Inflammatory macrophage (primary cell): Measurements from ENCODE around the gene VWA5B1.

Source experiments
- DNase-seq, 2 donors: peaks; one replicate each; pipeline ENCODE4 v3.0.0-alpha.2; 2020 to 2022

VWA5B1 gene

DNA sequence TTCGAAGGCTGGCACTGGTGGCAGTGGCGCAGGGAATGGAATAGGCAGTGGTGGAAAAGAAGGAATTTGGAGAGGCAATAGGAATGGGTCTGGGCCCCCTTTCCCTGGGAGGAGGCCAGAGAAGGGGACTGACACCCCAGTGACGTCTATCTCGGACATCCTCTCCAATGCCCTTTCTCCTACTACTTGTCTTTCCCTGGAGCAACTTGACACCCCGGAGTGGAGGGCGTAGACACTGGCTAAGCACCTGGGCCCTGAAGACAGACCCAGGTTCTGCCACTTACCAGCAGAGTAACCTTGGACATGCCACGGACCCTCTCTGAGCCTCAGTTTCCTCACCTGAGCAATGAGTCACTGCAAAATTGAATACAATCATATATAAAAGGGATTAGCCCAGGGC is 108.5 kb downstream of the VWA5B1 start:
- no peak for DNase-seq

DNA sequence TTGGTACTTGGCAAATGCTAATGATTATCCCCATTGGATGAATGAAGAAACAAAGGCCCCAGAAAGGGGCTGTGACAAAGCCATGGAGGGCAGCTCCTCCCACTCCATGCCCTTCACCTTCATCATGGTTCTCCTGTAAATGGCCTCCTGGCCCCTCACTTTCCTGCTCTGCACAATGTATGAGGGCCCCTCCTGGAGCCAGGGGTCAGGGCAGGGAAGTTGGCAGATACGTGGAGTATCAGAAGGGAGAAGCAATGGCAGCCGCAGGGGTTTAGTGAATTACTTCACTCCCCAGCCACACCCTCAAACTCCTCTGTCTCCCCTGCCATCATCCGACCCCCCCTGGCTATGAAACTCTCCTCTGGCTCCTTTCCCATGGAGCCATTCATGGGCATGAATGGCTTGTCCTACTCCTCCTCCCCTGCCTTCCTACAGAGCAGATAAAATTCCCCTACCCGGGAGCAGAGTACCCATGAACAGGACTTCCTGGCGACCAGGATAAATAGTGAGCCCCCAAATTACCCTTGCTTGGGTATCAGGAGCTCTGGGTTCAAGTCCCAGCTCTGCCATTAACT is 109.0 kb downstream of the VWA5B1 start:
- no peak for DNase-seq

DNA sequence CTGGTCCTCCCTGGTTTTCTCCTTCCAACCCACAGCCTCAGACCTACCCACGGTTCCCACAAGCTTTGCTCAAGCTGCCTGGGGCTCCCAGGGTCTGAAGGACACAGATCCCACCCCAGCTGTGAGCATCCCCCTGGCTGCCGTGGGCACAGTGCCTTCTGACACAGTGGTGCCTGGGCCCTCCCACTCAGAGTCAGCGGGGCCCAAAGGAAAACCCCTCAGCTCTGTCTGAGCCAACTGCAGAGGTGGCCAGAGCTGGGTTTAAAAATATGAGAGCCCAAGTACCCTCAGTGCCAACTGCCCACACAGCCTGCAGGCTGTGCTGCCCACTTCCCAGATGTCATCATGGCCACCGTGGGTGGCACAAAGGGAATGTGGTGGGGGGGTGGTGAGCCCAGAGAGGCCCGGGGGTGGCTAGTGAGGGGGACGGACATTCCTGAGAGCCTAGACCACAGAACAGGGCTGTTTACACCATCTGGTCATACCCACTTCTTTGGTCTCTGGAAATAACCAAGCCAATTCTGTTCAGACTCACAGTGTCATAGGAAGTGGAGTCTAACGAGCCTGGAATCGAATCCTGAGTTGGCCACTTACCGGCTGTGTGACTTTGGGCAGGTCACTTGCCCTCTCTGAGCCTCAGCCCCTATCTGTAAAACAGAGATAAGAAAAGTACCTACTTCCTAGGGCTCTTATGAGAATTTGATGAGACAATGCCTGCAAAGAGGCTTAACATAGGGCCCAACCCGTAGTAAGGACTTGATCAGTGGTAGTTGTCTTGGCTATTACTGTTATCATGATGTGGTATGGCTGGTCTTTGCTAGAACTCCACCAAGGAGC is 109.9 kb downstream of the VWA5B1 start:
- DNase-seq: no peak

GRCh38 chr1:20401405-20402010 is 110.8 kb downstream of the VWA5B1 start:
- no peak for DNase-seq

DNA sequence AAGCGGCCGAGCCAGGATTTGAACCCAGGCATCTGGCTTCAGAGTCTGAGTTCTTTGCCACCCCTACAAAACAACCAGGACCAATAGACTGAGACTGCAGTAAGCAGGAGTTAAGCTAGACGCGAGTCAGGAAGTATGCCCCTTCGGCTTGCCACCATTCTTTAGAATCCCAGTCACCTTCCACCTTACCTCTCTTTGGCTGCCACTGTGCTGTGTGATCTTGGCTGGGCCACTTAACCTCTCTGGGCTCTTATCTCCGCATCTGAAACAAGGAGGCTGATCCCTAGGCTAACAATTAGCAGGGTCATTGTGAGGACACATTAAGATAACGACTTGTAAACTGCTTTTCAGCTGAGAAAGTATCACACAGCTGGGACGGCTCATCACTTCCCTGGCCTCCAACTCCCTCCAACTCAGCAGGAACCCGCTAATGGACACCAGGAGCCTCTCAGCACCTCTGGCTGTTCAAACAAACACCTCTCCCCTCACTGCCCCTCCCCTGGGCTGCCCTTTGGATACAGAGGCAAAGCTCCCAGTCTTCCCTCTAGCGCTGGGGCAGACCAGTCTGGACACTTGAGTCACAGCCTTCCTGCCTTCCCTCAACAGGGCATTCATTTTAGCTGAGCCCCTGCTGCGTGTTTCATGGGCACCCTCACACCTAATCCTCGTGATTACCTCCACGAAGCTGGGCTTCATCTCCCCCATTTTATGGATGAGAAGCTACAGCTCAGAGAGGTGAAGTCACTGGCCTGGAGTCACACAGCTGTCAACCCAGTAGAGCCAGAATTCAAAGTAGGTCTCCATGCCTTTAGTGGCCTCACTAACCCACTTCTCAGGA is 112.1 kb downstream of the VWA5B1 start:
- no peak for DNase-seq

- no peak for DNase-seq
Measured at GRCh38 chr1:20403423-20404145, 112.9 kb downstream of the VWA5B1 start.

DNA sequence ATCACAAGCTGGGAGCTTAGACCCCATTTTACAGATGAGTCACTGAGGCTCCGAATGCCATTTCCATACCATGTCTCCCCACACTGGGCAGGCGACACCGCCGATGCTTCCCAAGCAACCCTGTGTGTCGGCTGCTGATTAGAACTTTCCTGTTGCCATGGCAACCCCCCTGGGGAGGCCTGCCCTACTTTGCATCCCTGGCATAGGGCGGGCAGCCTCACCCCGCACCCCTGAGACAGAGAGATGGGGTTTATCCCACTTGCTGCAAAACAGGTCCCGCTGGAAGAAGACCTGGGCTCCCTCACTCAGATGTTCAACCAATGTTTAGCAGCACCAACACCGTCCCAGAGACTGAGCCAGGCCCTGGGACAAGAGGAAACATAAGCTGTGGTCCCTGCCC is 113.8 kb downstream of the VWA5B1 start:
- DNase-seq: no peak
